ENCODE results near the gene FADS3.

FADS3 gene

DNA sequence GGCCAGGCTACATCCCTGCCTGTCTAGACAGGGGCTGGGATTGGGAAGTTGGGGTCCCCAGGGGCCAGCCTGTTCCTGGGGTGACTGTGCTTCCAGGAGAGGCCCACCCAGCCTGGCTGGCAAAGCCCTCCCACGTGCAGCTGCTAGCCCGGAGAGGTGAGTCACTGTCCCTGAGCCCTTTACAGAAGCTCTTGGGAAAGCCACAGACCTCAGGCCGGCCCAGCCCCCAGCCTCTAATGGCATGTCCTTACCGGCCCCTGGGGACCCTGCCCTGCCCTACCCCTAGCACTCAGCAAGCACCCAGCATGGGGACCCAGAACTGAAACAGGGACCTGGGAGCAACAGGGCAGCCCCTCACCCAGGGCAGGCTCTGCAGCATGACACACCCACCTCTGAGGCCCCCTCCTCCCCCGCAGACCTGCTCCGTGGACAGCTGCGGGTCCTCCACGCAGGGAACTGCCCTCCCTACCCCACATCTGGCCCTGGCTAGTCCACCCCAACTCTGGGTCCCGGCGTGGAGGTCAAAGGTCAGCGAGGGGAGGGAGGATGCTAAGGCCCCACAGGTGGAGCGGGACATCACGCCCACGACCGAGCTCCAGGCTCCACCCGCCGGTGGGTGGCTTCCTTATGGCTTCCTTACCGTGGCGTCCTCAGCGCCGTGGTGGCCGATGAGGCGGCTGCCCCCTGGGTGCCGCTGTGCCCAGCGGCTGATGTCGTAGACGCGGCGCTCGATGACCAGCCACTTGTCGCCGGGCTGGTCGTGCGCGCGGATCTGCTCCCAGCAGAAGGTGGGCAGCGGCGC is 615 bp downstream of the FADS3 start:
- Histone ChIP-seq H3K27me3 (no peaks in the 10 kb centered on the region), H3K4me1 (peaks cover 6% of the 10 kb centered on the region; the same call in 1 of the 2 replicates), H3K9me3 (no peaks in the 10 kb centered on the region), H3K4me3 (ENCODE audit: low read depth, low read length) (peak overlapping the region; percentile 55), H3K36me3 (no peaks in the 10 kb centered on the region)
- peak; percentile 59 for DNase-seq
- TF ChIP-seq, protein P1, sequence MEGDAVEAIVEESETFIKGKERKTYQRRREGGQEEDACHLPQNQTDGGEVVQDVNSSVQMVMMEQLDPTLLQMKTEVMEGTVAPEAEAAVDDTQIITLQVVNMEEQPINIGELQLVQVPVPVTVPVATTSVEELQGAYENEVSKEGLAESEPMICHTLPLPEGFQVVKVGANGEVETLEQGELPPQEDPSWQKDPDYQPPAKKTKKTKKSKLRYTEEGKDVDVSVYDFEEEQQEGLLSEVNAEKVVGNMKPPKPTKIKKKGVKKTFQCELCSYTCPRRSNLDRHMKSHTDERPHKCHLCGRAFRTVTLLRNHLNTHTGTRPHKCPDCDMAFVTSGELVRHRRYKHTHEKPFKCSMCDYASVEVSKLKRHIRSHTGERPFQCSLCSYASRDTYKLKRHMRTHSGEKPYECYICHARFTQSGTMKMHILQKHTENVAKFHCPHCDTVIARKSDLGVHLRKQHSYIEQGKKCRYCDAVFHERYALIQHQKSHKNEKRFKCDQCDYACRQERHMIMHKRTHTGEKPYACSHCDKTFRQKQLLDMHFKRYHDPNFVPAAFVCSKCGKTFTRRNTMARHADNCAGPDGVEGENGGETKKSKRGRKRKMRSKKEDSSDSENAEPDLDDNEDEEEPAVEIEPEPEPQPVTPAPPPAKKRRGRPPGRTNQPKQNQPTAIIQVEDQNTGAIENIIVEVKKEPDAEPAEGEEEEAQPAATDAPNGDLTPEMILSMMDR (IDR thresholded peaks at IDR 0.05; ENCODE audit: low read depth, low read length) = no peak

- Histone ChIP-seq H3K9me3 (no peaks in the 10 kb centered on the region), H3K4me3 (ENCODE audit: low read depth, low read length) (no peak overlapping the region), H3K27me3 (no peaks in the 10 kb centered on the region), H3K4me1 (peaks cover 6% of the 10 kb centered on the region; the same call in 1 of the 2 replicates), H3K36me3 (no peaks in the 10 kb centered on the region)
- TF ChIP-seq, protein P1 (IDR thresholded peaks at IDR 0.05; ENCODE audit: low read depth, low read length) = no peak
- DNase-seq = no peak
Measured at GRCh38 chr11:61889831-61890230, 1.5 kb downstream of the FADS3 start.

GRCh38 chr11:61888590-61888989 is 2.8 kb downstream of the FADS3 start:
- no peak overlapping the region for H3K4me3 ChIP-seq (ENCODE audit: low read depth, low read length)
- no peak for DNase-seq
- TF ChIP-seq, protein P1 (IDR thresholded peaks at IDR 0.05; ENCODE audit: low read depth, low read length) = no peak
- peaks cover 6% of the 10 kb centered on the region; the same call in 1 of the 2 replicates for H3K4me1 ChIP-seq
- H3K27me3 ChIP-seq = no peaks in the 10 kb centered on the region
- H3K36me3 ChIP-seq = no peaks in the 10 kb centered on the region
- H3K9me3 ChIP-seq = no peaks in the 10 kb centered on the region

DNA sequence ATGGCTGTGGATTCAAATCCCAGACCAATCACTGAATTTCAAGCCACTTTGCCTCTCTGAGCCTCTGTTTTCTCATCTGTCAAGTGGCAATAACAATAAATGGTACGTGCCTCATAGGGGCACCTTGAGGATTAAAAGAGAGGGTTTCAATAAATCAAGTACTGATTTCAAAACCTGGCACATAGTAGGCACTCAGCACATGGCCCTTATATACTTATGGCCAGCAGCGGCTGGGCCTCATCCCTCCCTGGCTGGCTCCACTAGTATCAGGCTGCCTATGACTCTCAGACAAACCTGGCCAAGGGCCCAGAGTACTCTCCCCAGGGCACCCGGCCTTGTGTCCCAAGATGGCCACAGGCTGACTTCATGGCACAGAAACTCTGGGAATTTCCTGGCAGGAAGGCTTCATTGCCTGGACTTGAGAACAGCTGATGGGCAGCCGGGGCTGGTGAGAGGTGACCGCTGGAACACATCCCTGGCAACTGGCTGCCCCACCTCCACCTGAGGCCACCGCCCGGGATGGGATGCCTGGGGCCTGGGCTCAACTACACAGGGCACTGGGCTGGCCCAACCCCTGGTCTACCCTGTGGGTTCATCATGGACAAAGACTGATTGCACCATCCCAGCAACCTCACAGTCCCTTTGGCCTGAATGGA is 3.4 kb downstream of the FADS3 start:
- no peak overlapping the region for H3K4me3 ChIP-seq (ENCODE audit: low read depth, low read length)
- H3K36me3 ChIP-seq = no peaks in the 10 kb centered on the region
- DNase-seq = no peak
- H3K9me3 ChIP-seq = no peaks in the 10 kb centered on the region
- TF ChIP-seq, protein P1 (IDR thresholded peaks at IDR 0.05; ENCODE audit: low read depth, low read length) = no peak
- no peaks in the 10 kb centered on the region for H3K27me3 ChIP-seq
- H3K4me1 ChIP-seq = peaks cover 6% of the 10 kb centered on the region; the same call in 1 of the 2 replicates

- no peak for DNase-seq
- Histone ChIP-seq H3K27me3 (no peaks in the 10 kb centered on the region), H3K4me1 (peaks cover 6% of the 10 kb centered on the region; the same call in 1 of the 2 replicates), H3K9me3 (no peaks in the 10 kb centered on the region), H3K4me3 (ENCODE audit: low read depth, low read length) (no peak overlapping the region), H3K36me3 (no peaks in the 10 kb centered on the region)
- TF ChIP-seq, protein P1 (IDR thresholded peaks at IDR 0.05; ENCODE audit: low read depth, low read length) = no peak
Measured at GRCh38 chr11:61886643-61887042, 4.7 kb downstream of the FADS3 start.

Measured in BE2C (cell line).